VCaP (cell line): Measurements from ENCODE around the gene USP5.

Experiments
- H3K27ac ChIP-seq: fragments of 450-650 bp; 2 replicates; pipeline ENCODE4 v1.5.1; 2017
- CTCF ChIP-seq: fragments of 450-650 bp; conservative IDR thresholded peaks from 2 replicates; pipeline ENCODE4 v1.5.1; 2017; ENCODE audit warnings: mild to moderate bottlenecking, moderate library complexity

USP5 gene

DNA sequence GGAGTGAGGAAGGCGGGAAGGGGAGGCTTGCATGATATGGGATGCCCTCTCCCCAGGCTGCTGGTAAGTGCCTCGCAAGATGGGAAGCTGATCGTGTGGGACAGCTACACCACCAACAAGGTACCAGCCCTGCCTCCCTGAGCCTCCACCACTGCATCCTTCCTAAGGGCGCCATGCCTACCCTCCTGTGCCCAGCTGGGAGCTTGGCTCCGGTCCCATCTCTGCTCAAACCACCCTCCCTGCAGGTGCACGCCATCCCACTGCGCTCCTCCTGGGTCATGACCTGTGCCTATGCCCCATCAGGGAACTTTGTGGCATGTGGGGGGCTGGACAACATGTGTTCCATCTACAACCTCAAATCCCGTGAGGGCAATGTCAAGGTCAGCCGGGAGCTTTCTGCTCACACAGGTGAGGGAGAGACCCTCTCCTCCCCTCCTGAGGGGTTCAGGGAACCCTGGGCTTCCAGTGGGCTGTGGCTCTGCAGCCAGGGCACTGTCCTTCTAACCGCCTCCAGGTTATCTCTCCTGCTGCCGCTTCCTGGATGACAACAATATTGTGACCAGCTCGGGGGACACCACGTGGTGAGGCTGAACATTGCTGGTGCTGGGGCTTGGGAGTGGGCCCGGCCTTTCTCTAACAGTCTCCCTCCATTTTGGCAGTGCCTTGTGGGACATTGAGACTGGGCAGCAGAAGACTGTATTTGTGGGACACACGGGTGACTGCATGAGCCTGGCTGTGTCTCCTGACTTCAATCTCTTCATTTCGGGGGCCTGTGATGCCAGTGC lies 8.6 kb upstream of the USP5 start:
- 0 out of 2 replicates have a peak, but pooled peaks have one; percentile 11 for TF ChIP-seq CTCF
- H3K27ac ChIP-seq: no peak overlapping the region

DNA sequence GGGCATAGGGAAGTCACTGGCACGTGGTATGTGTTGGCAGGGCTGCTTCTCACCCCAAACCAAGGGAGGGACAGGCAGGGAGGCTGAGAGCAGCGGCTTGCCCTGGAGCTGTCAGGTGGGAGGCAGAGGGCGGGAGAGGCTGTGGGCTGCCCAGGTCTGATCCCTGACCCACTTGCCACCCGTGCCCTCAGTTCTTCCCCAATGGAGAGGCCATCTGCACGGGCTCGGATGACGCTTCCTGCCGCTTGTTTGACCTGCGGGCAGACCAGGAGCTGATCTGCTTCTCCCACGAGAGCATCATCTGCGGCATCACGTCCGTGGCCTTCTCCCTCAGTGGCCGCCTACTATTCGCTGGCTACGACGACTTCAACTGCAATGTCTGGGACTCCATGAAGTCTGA lies 6.6 kb upstream of the USP5 start:
- no peak for TF ChIP-seq CTCF
- H3K27ac ChIP-seq: no peak overlapping the region

DNA sequence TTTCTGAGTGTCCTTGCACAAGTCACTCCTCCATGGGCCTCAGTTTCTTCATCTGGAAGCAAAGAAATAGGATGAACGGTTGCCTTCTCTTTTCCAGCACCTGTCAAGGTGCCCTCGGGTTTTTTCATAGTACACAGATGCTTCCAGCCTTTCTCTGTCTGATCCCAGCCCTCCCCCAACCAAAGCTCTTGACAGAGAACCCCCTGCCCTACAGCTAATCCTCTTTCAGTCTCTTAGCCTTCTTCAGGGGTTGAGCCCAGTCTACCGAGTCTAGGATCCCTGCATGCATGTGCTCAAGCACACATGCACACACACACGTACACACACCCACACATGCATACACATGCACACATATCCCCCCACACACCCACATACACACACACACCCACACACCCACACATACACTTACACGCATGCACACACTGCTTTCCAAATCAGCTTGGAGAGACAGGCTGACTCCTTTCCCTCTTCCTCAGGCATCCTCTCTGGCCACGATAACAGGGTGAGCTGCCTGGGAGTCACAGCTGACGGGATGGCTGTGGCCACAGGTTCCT lies 5.6 kb upstream of the USP5 start:
- no peak for TF ChIP-seq CTCF
- H3K27ac ChIP-seq: no peak overlapping the region

GRCh38 chr12:6847676-6848075 lies 4.3 kb upstream of the USP5 start:
- H3K27ac ChIP-seq: no peak overlapping the region
- no peak for TF ChIP-seq CTCF

- no peak for TF ChIP-seq CTCF
- H3K27ac ChIP-seq: no peak overlapping the region
Observed at GRCh38 chr12:6849427-6849826, 2.5 kb upstream of the USP5 start.

DNA sequence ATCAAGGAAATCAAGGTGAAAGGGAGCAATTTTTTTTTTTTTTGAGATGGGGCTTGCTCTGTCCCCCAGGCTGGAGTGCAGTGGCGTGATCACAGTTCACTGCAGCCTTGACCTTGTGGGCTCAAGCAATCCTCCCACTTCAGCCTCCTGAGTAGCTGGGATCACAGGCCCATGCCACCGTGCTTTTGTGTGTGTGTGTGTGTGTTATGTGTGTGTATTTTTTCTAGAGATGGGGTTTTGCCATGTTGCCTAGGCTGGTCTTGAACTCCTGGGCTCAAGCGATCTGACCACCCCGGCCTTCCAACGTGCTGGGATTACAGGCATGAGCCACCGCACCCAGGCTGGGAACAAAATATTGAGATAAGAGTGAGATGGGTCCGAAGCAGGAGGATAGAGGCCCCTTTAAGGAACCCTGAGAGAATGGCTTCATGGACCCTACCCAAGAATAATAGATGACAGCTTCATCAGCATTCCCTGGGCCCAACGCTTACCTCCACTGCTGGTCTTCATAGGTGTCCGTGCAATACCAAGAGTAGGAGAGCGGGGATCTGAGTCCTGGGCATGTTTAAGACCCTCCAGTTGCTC lies 1.9 kb upstream of the USP5 start:
- no peak for TF ChIP-seq CTCF
- peak overlapping the region; percentile 87; the same call in 1 of the 2 replicates for H3K27ac ChIP-seq

DNA sequence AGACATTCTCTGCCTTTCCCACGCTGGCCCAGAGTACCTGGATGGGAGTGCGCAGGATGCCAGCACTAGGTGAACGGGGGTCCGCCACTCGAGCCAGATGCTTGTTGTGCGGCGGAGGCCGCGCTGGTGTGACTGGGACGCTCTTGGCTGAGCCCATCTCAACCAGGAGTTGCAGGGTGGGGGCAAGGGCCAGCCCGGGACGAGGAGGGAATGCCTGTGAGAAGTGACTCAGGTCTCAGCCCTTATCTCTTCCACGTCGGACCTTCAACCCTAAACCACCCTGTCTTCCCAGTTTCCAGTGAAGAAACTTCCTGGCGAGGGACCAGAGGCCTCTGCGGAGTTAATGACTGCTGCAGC lies 1.2 kb upstream of the USP5 start:
- H3K27ac ChIP-seq: peak overlapping the region; percentile 87
- no peak for TF ChIP-seq CTCF
